ENCODE data around the gene EPHA1. TPM values are rescaled to one million over a fixed set of nuclear protein-coding genes. Genes with fewer than 3 reads are reported as not detected.

EPHA1 gene
- total and polyA plus RNA-seq, 2 donors (not counting 1 experiment from before 2014, with no cell fraction given) = 0.39 to 0.49 TPM

DNA sequence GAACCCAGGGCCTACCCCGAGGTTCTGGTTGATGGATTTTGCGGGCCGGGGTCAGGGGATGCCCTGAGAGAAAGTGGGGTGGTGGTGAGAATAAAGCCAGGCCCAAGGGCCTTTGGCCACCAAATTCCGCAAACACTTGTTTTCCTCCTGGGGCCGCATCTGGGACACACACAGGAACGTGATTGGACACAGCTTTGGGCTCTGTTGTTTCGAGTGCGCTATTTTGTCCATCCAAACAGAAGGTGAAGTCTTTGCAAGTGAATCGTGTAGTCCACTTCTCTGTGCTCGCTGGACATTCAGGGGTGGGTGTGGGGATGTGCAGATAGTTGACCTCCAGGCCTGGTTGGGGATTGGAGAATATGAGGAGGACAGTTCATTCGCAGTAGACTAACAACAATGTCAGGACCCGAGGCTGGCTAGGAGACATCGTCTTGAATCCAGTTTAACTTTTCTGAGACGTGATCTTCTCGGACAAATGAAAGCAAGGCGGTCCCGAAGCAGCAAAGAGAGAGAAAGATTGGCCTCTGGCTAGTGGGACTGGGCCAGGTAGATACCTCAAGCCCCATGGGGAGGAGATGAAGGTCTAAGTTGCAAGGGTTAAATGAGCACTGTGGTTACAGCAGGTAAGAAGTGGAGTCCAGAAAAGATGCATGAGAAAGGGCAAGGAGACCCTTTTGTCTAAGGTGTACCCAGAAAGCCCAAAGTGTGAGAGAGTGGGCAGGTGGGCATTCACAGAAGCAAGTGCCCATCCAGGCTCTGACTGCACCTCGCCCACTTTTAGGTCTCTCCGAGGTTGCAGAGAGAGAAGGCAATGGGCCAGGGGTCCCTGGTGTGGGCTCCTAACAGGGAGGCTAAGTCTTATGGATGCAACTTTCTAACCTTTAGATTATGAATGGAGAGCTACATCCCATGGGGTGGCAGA, 45.4 kb downstream of the EPHA1 start:
- DNase-seq (no peak), ATAC-seq (ENCODE audit: low read depth) (no peak)
- H3K27me3 ChIP-seq (replicated peaks in 1 of 4; ENCODE audit: control extremely low read depth in 1 of 4, control insufficient read depth in 3 of 4, insufficient read depth in 4 of 4, low read length in 3 of 4) = peaks cover 0 to 68% (median 36%) of the 10 kb centered on the region in 4 experiments
- H3K79me2 ChIP-seq (ENCODE audit: control insufficient read depth, insufficient read depth, low read length) = no peaks in the 10 kb centered on the region
- H3K9me3 ChIP-seq (ENCODE audit: control extremely low read depth in 1 of 3, control insufficient read depth in 2 of 3, insufficient read depth in 1 of 3, low read length in 2 of 3) = peaks cover 0 to 5% (median 0%) of the 10 kb centered on the region in 3 donors
- no peak overlapping the region for H3K27ac ChIP-seq (ENCODE audit: low read length in 2 of 2)
- H3K4me1 ChIP-seq (ENCODE audit: control insufficient read depth in 2 of 2, insufficient read depth in 2 of 2, low read length in 2 of 2) = peaks cover 12% of the 10 kb centered on the region in 2 donors
- CTCF ChIA-PET = interaction anchor here (1.0 to 1.8 kb wide), 2 partner anchors 17 to 53 kb away, joined by 3 to 5 read pairs; no protein-coding TSS in a partner anchor
- peak overlapping the region; percentile 45 for H3K9ac ChIP-seq (ENCODE audit: low read length)
- TF ChIP-seq, protein P1, sequence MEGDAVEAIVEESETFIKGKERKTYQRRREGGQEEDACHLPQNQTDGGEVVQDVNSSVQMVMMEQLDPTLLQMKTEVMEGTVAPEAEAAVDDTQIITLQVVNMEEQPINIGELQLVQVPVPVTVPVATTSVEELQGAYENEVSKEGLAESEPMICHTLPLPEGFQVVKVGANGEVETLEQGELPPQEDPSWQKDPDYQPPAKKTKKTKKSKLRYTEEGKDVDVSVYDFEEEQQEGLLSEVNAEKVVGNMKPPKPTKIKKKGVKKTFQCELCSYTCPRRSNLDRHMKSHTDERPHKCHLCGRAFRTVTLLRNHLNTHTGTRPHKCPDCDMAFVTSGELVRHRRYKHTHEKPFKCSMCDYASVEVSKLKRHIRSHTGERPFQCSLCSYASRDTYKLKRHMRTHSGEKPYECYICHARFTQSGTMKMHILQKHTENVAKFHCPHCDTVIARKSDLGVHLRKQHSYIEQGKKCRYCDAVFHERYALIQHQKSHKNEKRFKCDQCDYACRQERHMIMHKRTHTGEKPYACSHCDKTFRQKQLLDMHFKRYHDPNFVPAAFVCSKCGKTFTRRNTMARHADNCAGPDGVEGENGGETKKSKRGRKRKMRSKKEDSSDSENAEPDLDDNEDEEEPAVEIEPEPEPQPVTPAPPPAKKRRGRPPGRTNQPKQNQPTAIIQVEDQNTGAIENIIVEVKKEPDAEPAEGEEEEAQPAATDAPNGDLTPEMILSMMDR (IDR thresholded peaks at IDR 0.05) = no peak
- peak; percentile 76 for TF ChIP-seq EZH2 (IDR thresholded peaks at IDR 0.05; ENCODE audit: borderline replicate concordance, insufficient read depth, low read depth, low read length, poor library complexity, severe bottlenecking)
- no peak overlapping the region for H2AFZ ChIP-seq (ENCODE audit: insufficient read depth, low read depth, low read length, poor library complexity, severe bottlenecking)
- intact Hi-C loops (cut with micrococcal nuclease) = loop anchor here (2.0 to 10.0 kb wide), 2 partner anchors 18 to 52 kb away; partner anchors contain the start of gene ZYX
- 77% methylated on average over 17 of the region's 19 CpGs for WGBS (ENCODE audit: insufficient coverage)
- no peaks in the 10 kb centered on the region for H4K20me1 ChIP-seq (ENCODE audit: control insufficient read depth, insufficient read depth, low read length, poor library complexity, severe bottlenecking)
- no peaks in the 10 kb centered on the region for H3K36me3 ChIP-seq (replicated peaks in 1 of 2; ENCODE audit: control extremely low read depth in 1 of 2, control insufficient read depth in 1 of 2, extremely low read depth in 1 of 2, insufficient read depth in 2 of 2, low read length in 1 of 2)
- peak overlapping the region in 2 of 5 experiments; percentile 20 to 72 for H3K4me3 ChIP-seq (ENCODE audit: control extremely low read depth in 1 of 5, extremely low read depth in 1 of 5, insufficient read depth in 1 of 5, low read depth in 2 of 5, low read length in 4 of 5)
- peaks cover 13% of the 10 kb centered on the region for H3K4me1 Mint-ChIP-seq
- POLR2A ChIA-PET = no interaction called here
- no peaks in the 10 kb centered on the region for H3K9me3 Mint-ChIP-seq (ENCODE audit: insufficient read depth)
- H3K27ac Mint-ChIP-seq = peak overlapping the region; percentile 59
- H3K4me3 Mint-ChIP-seq = peak overlapping the region; percentile 87
- peaks cover 71% of the 10 kb centered on the region for H3K27me3 Mint-ChIP-seq
- H3K4me2 ChIP-seq (replicated peaks; ENCODE audit: low read depth, low read length, poor library complexity, severe bottlenecking) = peak overlapping the region; percentile 100
